Suprapubic skin (tissue), 3 donors: ENCODE results near the gene LILRA2.

Source experiments
- CTCF ChIP-seq, 2 donors: fragments of 200-600 bp in 1 of 2; fragments of 450-650 bp in 1 of 2; sonication (generic) in 1 of 2; IDR thresholded peaks; one replicate each; pipeline ENCODE4 v1.5.1; 2016 to 2019; ENCODE audit warnings: antibody characterized with exemption in 2 of 2, mild to moderate bottlenecking in 1 of 2, moderate library complexity in 1 of 2
- POLR2AphosphoS5 ChIP-seq, 3 donors: sonication (generic); formaldehyde crosslinking; IDR thresholded peaks; one replicate each; pipeline ENCODE4 v1.6.1; 2017; ENCODE audit warnings: antibody characterized with exemption in 3 of 3

GRCh38 chr19:54608792-54609191, 35.2 kb downstream of the LILRA2 start:
- TF ChIP-seq CTCF (IDR thresholded peaks at IDR 0.05): no peak
- no peak for TF ChIP-seq POLR2AphosphoS5 (IDR thresholded peaks at IDR 0.05)
